Measurements from ENCODE around the gene SEMA5B. TPM values are rescaled to one million over a fixed set of nuclear protein-coding genes. Genes with fewer than 3 reads are reported as not detected.

Gene SEMA5B
- total and polyA plus RNA-seq, 2 donors, result 2.2 to 10.8 TPM

DNA sequence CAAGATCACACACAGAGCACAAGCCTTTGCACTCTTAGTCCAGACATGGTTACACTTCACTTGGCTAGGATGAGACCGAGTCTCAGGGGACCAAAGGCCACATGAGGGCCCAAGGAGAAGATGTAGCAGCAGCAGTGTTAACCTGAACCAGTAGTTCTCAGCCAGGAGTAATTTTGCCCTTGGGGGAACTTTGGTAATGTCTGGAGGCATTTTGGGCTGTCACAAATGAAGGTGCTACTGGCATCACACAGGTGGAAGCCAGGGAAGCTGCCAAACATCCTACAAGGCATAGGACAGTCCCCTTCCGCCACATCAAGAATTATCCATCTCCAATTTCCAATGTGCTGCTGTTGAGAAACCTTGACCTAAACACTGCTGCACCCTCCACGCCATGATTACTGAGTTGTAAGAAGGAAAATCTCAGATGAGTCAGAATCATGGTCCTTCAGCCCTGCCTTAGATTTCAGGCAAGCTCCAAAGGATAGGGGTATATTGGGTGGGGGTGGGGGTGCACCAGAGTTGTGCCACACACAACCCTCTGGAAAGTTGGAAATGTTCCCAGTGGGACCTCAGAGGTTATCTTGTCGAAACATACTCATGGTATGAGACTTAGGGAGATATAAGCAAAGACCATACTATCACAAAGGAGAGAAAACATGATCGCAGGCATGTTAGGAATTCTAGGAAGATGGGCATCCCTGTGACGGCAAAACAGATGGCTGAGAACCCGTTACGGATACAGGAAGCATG is 36.2 kb downstream of the SEMA5B start:
- H3K27ac ChIP-seq (ENCODE audit: low read depth), result no peak overlapping the region
- no peak for DNase-seq (ENCODE audit: extremely low spot score)
- H3K4me3 ChIP-seq (ENCODE audit: low read depth, low read length), result no peak overlapping the region
- 79% methylated on average over 8 of the region's 8 CpGs for WGBS
- H3K4me1 ChIP-seq (ENCODE audit: insufficient read depth), result no peaks in the 10 kb centered on the region
- H3K36me3 ChIP-seq (ENCODE audit: insufficient read depth), result no peaks in the 10 kb centered on the region

DNA sequence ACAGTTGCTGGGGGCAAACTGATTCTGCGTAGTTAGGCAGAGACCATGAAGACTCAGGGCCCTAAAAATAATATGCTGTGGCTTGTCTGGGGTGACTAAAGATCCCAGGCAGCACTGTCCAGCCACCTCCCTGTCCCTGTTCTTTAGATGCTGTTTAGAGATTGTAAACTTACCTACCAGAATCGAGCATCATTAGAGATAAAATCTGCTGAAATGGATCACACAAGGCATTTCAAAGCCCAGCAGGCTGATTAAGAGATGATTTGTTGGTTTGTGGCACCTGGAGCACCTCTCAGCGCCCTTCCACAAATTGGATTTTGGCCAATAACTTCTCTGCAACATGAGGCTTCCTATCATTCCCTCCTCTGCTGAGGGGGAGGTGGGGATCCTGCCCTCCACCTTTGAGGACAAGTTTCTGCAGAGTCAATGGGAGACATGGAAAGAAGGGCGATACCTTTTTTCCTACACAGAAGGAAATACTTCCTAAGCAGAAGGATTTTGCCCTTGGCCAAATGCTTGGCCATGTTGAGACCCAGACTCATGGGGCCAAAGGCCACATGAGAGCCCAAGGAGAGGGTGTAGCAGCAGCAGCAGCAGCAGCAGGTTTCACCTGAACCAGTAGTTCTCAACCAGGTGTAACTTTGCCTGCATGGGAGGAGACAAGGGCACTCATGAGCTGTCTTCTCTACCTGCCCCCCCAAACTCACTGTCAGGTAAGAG is 37.5 kb downstream of the SEMA5B start:
- 92% methylated on average over 4 of the region's 4 CpGs for WGBS
- no peak overlapping the region for H3K4me3 ChIP-seq (ENCODE audit: low read depth, low read length)
- H3K4me1 ChIP-seq (ENCODE audit: insufficient read depth), result no peaks in the 10 kb centered on the region
- DNase-seq (ENCODE audit: extremely low spot score), result no peak
- H3K36me3 ChIP-seq (ENCODE audit: insufficient read depth), result no peaks in the 10 kb centered on the region
- no peak overlapping the region for H3K27ac ChIP-seq (ENCODE audit: low read depth)

DNA sequence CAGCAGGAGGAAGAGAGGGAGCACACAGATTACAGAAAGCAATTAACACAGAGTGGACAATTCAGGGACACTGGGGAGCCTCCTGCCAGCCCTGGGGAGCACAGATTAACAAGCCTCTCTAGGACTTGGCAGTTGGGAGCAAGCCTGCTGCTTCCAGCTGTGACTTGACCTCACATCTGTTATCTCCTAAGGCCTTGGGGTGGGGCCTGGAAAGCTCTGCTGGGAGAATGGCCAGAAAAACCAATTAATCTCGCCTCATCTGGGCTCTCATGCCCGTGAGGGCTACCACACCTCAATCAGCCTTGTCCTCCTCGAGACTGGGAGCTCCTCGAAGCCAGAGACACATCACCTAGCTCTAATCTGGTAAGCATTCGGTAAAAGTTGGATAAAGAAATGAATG is 39.1 kb downstream of the SEMA5B start:
- no peaks in the 10 kb centered on the region for H3K4me1 ChIP-seq (ENCODE audit: insufficient read depth)
- no peak overlapping the region for H3K4me3 ChIP-seq (ENCODE audit: low read depth, low read length)
- no peak overlapping the region for H3K27ac ChIP-seq (ENCODE audit: low read depth)
- no peak for DNase-seq (ENCODE audit: extremely low spot score)
- 59% methylated on average over 5 of the region's 5 CpGs for WGBS
- H3K36me3 ChIP-seq (ENCODE audit: insufficient read depth), result no peaks in the 10 kb centered on the region

DNA sequence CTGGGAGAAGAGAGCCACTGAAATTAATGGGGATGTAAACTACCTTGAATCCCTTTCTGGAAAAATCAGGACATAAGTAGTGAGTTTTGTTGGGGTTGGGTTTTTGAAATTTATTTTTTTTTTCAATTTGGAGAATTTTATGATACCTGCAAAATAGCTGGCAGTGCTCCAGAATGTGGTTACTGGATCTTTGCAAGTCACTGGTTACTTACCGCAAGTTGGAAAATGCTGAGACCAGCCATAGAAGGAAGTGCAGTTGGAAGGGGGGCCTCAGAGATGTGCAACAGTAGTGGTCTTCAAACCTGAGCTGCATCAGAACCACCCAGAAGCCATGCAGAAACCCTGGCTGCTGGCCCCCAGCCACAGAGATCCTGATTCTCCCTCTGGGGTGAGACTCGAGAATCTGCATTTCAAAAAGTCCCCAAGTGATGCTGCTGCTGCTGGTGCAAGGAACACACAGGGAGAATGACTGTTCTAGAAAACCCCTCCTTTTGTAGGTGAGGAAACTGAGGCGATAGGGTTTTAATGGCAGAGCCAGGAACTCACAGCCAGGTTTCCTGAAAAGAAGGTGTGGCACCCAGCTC is 39.7 kb downstream of the SEMA5B start:
- H3K27ac ChIP-seq (ENCODE audit: low read depth), result no peak overlapping the region
- WGBS, result 88% methylated on average over 3 of the region's 3 CpGs
- H3K4me3 ChIP-seq (ENCODE audit: low read depth, low read length), result no peak overlapping the region
- no peak for DNase-seq (ENCODE audit: extremely low spot score)
- no peaks in the 10 kb centered on the region for H3K36me3 ChIP-seq (ENCODE audit: insufficient read depth)
- H3K4me1 ChIP-seq (ENCODE audit: insufficient read depth), result no peaks in the 10 kb centered on the region

DNA sequence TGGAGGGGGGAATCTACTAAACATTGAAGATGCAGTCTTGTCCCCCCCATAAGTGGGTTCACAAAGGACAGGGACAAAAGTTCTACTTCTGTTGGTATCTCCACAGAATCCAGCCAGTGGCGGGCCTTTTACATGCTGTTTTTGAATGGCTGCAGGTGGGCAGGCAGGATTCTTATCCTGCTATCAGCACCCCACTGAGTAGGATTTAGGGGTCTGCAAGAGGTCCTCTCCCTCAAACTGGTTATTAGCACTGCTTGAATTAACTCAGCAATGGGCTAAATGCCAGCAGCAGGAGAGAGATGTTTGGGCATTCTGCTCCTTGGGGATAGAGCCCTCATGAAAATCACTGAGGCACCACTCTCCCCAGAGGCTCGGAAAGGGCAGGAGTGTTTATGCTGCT is 40.3 kb downstream of the SEMA5B start:
- Histone ChIP-seq H3K27ac (ENCODE audit: low read depth) (no peak overlapping the region), H3K4me1 (ENCODE audit: insufficient read depth) (no peaks in the 10 kb centered on the region), H3K36me3 (ENCODE audit: insufficient read depth) (no peaks in the 10 kb centered on the region), H3K4me3 (ENCODE audit: low read depth, low read length) (no peak overlapping the region)
- 95% methylated on average over 2 of the region's 2 CpGs for whole genome bisulfite sequencing
- DNase-seq (ENCODE audit: extremely low spot score), result no peak

DNA sequence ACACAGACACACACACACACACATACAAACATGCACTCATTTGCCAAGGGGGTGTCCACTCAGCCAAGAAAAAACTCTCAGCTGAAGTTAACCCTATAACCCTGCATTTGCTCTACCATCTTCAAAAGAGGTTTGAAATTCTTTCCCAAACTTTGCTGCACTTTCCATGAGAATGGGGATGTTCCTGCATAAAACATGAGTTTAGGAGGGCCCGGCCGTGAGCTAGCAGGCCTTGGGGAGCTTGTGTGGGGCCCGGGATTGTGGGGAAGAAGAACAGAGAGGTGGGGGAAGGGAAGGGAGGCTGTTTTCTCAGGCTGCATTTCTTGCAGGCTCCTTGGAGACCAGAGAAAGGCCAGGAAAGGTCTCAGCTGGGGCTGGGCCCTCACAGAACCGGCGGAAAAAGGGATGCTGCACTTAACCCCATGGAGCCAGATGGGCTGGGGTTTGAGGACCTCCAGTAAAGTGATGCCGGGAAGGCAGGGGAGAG is 40.8 kb downstream of the SEMA5B start:
- Histone ChIP-seq H3K4me1 (ENCODE audit: insufficient read depth) (no peaks in the 10 kb centered on the region), H3K4me3 (ENCODE audit: low read depth, low read length) (no peak overlapping the region), H3K36me3 (ENCODE audit: insufficient read depth) (no peaks in the 10 kb centered on the region), H3K27ac (ENCODE audit: low read depth) (no peak overlapping the region)
- DNase-seq (ENCODE audit: extremely low spot score), result no peak
- 69% methylated on average over 6 of the region's 6 CpGs for WGBS

DNA sequence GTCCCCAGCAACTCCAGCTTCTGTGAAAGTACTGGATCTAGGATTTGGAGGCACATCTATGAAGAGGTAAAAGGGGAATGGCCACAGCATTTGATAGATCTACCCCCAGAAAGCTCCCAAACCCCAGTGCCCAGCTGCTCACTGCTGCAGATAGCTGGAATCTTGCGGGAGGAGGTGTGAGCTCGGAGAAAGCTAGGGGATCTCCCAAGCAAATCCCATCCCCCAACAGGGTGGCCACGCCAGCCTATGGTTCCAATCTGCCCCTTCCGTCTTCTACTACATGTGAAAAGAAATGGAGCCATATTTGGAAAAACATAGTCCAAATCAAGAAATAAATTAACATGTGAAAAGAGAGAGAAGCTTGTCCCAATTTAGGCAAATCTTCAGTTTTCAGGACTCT is 42.0 kb downstream of the SEMA5B start:
- 95% methylated on average over 4 of the region's 4 CpGs for WGBS
- Histone ChIP-seq H3K4me1 (ENCODE audit: insufficient read depth) (no peaks in the 10 kb centered on the region), H3K27ac (ENCODE audit: low read depth) (no peak overlapping the region), H3K4me3 (ENCODE audit: low read depth, low read length) (no peak overlapping the region), H3K36me3 (ENCODE audit: insufficient read depth) (no peaks in the 10 kb centered on the region)
- DNase-seq (ENCODE audit: extremely low spot score), result no peak

DNA sequence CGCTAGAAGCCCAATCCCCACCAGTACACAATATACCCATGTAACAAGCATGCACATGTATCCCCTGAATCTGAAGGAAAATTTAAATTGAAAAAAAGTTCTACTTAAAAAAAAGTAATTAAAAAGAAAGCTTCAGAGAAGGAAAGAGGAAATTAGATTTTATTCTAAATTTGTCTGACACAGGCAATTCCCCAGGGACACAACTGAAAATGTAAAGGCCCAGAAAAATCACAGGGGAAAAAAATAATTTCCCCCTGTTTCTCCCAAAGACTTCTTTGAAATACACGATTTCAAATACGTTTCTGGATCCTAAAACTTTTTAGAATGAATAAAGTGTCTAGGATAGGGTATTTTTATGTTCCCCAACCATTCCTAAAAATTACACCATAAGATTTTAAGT is 42.9 kb downstream of the SEMA5B start:
- 93% methylated on average over 3 of the region's 3 CpGs for WGBS
- no peaks in the 10 kb centered on the region for H3K36me3 ChIP-seq (ENCODE audit: insufficient read depth)
- H3K4me3 ChIP-seq (ENCODE audit: low read depth, low read length), result no peak overlapping the region
- no peaks in the 10 kb centered on the region for H3K4me1 ChIP-seq (ENCODE audit: insufficient read depth)
- H3K27ac ChIP-seq (ENCODE audit: low read depth), result no peak overlapping the region
- no peak for DNase-seq (ENCODE audit: extremely low spot score)

DNA sequence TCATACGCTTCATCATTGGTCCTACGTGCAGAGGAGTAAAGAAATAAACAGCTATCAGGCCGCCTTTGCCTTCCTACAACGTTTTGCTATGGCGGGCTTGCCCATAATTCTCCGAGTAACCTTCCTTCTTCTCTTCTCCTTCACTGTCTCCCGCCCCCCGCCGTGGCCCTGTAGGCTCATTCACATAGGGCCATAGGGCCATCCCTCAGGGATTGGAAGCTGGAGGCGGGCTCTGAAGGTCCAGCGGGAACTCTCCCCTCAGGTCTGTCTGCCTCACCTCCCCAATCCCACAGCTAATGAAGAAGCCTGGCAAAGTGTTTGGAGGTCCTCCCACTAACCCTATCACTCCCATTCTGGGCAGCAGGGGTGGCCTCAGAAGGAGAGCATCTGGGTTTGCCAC is 43.6 kb downstream of the SEMA5B start:
- Histone ChIP-seq H3K27ac (ENCODE audit: low read depth) (no peak overlapping the region), H3K4me3 (ENCODE audit: low read depth, low read length) (no peak overlapping the region), H3K36me3 (ENCODE audit: insufficient read depth) (no peaks in the 10 kb centered on the region), H3K4me1 (ENCODE audit: insufficient read depth) (no peaks in the 10 kb centered on the region)
- WGBS, result 82% methylated on average over 11 of the region's 11 CpGs
- no peak for DNase-seq (ENCODE audit: extremely low spot score)

DNA sequence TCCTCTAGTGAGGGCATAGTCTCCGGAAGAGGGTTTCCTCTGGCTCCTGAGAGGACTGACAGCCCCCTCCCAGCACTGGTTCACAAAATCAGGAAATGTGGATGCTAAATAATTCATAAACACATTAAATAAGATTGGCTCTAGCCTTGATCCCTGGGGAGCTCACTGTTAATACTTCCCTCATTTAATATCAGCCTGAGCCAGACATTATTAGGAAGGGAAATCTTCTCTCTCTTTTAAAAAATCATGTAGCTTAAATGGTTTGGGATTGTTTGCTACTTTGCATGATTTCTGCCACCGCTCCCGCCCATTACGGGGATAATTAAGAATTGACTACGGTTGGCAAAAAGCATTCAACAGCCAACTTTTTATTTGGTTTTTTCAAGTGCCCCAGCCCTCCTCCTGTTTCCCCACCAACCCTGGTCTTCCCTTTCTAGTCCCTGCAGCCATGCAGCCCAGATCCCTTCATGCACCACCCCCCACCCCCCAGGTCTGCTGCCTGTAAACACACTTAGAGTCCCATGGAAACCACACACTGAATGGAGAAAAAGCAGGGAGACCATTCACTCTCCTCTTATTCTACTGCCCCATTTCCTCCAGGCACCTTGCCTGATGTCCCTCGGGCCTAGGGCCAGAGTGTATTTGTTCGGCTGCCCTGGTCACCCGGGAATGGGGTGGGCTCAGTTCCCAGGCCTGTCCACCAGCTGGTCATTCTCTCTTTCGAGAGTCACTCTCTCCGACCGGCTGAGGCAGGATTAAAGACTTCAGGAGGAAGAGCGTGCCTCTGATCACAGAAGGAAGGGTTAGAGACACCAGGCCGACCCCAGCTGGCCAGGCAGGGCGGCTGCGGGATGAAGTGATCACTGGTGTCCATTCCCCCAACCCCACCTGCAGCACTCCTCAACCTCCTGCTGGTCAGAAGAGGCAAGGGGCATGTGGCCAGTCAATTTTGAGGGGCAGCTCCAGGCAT is 45.1 kb downstream of the SEMA5B start:
- Histone ChIP-seq H3K27ac (ENCODE audit: low read depth) (no peak overlapping the region), H3K4me1 (ENCODE audit: insufficient read depth) (no peaks in the 10 kb centered on the region), H3K4me3 (ENCODE audit: low read depth, low read length) (no peak overlapping the region), H3K36me3 (ENCODE audit: insufficient read depth) (no peaks in the 10 kb centered on the region)
- DNase-seq (ENCODE audit: extremely low spot score), result no peak
- WGBS, result 36% methylated on average over 15 of the region's 15 CpGs

DNA sequence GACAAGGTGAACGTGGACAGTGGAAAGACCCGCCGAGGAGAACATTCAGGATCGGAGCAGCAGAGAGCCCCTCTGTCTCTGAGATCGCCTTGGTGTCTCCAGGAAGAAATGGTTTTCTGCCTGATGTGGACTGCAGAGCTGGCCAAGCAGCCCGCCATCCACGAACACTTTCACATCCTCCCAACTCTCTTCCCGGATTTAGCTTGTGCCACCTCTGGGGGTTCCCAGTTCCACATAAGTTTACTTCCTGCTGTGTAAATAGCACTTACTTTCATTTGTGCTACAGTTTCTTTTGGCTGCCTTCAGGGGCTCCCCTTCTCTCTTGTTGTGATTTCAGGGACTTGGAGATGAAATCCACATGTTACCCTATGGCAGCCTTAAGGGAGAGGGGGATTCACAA is 48.4 kb downstream of the SEMA5B start:
- DNase-seq (ENCODE audit: extremely low spot score), result no peak
- Histone ChIP-seq H3K4me1 (ENCODE audit: insufficient read depth) (no peaks in the 10 kb centered on the region), H3K36me3 (ENCODE audit: insufficient read depth) (no peaks in the 10 kb centered on the region), H3K27ac (ENCODE audit: low read depth) (no peak overlapping the region), H3K4me3 (ENCODE audit: low read depth, low read length) (no peak overlapping the region)
- WGBS, result 86% methylated on average over 8 of the region's 8 CpGs

DNA sequence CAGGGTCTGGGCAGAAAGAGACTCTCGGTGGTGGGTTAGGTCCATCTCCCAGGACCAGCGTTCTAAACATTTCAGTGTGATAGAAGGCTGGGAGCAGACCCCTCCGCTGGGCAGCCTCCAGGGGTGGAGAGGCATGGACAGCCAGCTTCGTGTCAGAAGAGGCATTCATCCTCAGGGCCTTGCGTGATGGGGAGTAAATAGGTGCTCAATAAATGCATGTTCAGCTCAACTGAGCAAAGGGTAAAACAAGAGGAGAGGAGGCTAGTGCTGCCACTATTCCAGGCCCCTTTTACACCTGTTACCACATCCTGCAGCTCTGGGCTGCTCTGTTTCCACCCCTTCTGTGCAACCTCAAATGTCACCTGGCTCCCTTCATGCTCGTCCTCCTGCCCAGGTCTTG is 49.0 kb downstream of the SEMA5B start:
- WGBS, result 87% methylated on average over 6 of the region's 6 CpGs
- H3K27ac ChIP-seq (ENCODE audit: low read depth), result no peak overlapping the region
- no peaks in the 10 kb centered on the region for H3K36me3 ChIP-seq (ENCODE audit: insufficient read depth)
- no peaks in the 10 kb centered on the region for H3K4me1 ChIP-seq (ENCODE audit: insufficient read depth)
- no peak overlapping the region for H3K4me3 ChIP-seq (ENCODE audit: low read depth, low read length)
- DNase-seq (ENCODE audit: extremely low spot score), result no peak

DNA sequence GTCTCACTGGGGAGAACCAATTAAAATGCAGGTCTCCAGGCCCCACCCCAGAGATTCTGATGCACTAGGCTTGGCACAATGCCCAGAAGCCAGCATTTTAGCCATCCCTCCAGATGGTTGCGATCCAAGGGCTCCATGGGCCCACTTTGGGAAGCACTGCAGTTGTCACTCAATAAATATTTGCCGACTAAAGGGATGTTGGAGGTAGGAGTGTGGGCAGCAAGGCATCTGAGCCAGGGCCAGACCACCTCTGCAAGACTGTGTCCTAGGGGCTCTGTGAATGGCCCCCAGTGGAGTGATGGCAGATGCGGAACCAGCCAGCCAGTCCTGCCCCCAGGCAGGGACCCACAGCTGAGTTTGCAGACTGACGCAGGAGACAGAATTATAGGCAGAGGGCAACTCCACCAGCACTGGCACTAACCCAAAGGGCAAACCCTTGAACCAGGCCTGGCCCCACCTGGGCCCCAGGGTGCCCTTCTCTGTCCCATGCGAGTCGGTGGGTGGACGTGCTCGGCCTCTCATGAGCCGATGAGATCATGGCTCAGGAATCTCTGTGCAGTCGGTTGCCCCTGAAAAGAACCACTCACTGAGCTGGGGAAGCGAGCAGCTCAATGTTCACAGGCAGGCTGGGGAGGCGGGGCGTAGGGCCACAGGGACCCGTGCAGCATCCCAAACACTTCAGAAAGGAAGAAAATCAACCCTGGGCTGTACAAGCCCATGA is 49.7 kb downstream of the SEMA5B start:
- 44% methylated on average over 14 of the region's 14 CpGs for WGBS

More for the DNA sequence above, 49.7 kb downstream of the SEMA5B start:
- Histone ChIP-seq H3K4me1 (ENCODE audit: insufficient read depth) (no peaks in the 10 kb centered on the region), H3K4me3 (ENCODE audit: low read depth, low read length) (no peak overlapping the region), H3K27ac (ENCODE audit: low read depth) (no peak overlapping the region), H3K36me3 (ENCODE audit: insufficient read depth) (no peaks in the 10 kb centered on the region)
- no peak for DNase-seq (ENCODE audit: extremely low spot score)

All from urinary bladder (tissue), 4 donors.